Measurements from ENCODE around the gene G6PC2.

G6PC2 gene

GRCh38 chr2:168949324-168949723 is 48.2 kb downstream of the G6PC2 start:
- no peak for DNase-seq

- DNase-seq: no peak
Observed at GRCh38 chr2:168951871-168952270, 50.8 kb downstream of the G6PC2 start.

- DNase-seq: no peak
Observed at GRCh38 chr2:168952424-168952823, 51.3 kb downstream of the G6PC2 start.

- no peak for DNase-seq
Observed at GRCh38 chr2:168954256-168954655, 53.2 kb downstream of the G6PC2 start.

GRCh38 chr2:168955321-168955720 is 54.2 kb downstream of the G6PC2 start:
- DNase-seq: no peak

GRCh38 chr2:168956392-168956791 is 55.3 kb downstream of the G6PC2 start:
- DNase-seq: no peak
